OCI-LY1 (cell line): ENCODE results near the gene SNAI3.

Source experiments
- CTCF ChIP-seq: fragments of 200-600 bp; sonication (generic), shearing (Covaris generic); IDR thresholded peaks from 2 replicates; pipeline ENCODE4 v1.5.1; 2017; ENCODE audit warnings: mild to moderate bottlenecking, antibody characterized with exemption, low read length, moderate library complexity, mixed read lengths
- EZH2 ChIP-seq: fragments of 200-600 bp; sonication (generic), shearing (Covaris generic); IDR thresholded peaks from 2 replicates; pipeline ENCODE4 v1.8.0; 2017; ENCODE audit warnings: borderline replicate concordance, mixed run types, mild to moderate bottlenecking, antibody characterized with exemption, low read length, moderate library complexity, mixed read lengths

- TF ChIP-seq CTCF = no peak
- TF ChIP-seq EZH2 = no peak
These were observed 46.1 kb upstream of the SNAI3 start for GRCh38 chr16:88732172-88732960.
